GM18951 (cell line): ENCODE results near the gene RALGAPA1.

Experiments used
- POLR2A ChIP-seq: IDR thresholded peaks from 4 replicates; pipeline ENCODE4 v1.6.1; 2011; ENCODE audit warnings: mild to moderate bottlenecking; ENCODE audit not compliant: insufficient read length, insufficient read depth; ENCODE audit errors: extremely low read depth
- in situ Hi-C: fragments of 300-500 bp; cut with MboI; formaldehyde crosslinking; loops from one replicate; pipeline ENCODE4 v1.12.0; 2022; ENCODE audit warnings: low sequenced_read_pairs, mixed read lengths, inconsistent platforms; ENCODE audit not compliant: unreplicated experiment

The RALGAPA1 gene

GRCh38 chr14:35730871-35731270 lies 78.2 kb downstream of the RALGAPA1 start:
- in situ Hi-C loops: no loop called here
- no peak for TF ChIP-seq POLR2A

DNA sequence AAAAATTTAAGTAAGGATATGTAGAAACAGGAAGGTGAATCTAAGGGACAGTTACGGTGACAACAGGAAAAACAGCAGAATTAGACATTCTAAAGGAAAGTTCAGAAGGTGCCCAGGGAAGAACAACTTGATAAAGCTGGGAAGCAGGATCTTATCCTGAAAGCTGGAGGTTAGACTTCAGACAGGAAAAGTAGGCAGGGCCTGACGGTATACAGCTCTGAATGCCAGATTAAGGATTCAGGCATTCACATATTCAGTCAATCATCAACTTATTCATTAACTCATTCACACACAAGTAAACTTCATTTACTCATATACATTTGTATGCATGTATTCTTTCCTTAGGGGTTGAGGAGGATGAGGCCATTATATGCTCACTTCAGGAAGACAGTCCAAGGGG lies 81.3 kb downstream of the RALGAPA1 start:
- in situ Hi-C loops: no loop called here

DNA sequence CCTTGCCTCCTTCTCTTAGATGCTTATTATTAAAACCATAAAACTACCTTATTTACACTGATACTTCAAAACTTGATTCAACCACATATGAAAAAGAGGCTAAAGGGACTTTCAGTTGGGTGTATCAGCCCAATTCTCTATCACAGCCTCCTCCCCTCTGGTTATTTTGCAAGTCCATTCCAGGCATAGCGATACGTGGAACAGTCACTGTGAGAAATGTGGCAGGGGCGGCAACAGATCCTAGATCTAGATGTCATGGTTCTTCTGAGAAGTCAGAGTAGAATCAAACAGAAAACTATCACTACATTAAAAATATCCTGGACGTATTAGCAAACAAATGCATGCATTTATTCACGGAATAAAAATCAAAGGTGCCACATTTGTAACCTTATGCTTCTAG lies 83.2 kb downstream of the RALGAPA1 start:
- no peak for TF ChIP-seq POLR2A
- in situ Hi-C loops: no loop called here

More for the DNA sequence above, 81.3 kb downstream of the RALGAPA1 start:
- TF ChIP-seq POLR2A: no peak

DNA sequence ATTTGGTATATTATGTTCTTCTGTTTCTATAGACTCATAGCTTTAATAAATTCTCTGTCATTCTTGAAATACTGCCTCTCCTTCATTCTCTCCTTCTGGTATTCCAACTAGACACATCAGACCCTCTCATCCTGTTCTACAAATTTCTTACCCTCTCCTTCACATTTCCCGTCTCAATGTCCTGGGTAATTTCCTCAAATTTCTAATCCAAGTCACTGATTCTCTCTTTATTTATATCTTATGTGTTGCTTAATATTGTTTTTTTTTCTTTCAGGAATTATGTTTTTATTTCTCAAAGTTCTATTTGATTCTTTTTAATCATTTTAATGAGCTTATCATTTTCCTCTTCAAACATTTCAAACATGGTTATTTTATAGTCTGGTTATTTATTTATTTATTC lies 94.0 kb downstream of the RALGAPA1 start:
- no peak for TF ChIP-seq POLR2A
- in situ Hi-C loops: no loop called here

- TF ChIP-seq POLR2A: no peak
- in situ Hi-C loops: no loop called here
These were observed 96.6 kb downstream of the RALGAPA1 start for GRCh38 chr14:35712466-35712865.

- in situ Hi-C loops: no loop called here
- TF ChIP-seq POLR2A: no peak
These were observed 101.0 kb downstream of the RALGAPA1 start for GRCh38 chr14:35708062-35708461.

DNA sequence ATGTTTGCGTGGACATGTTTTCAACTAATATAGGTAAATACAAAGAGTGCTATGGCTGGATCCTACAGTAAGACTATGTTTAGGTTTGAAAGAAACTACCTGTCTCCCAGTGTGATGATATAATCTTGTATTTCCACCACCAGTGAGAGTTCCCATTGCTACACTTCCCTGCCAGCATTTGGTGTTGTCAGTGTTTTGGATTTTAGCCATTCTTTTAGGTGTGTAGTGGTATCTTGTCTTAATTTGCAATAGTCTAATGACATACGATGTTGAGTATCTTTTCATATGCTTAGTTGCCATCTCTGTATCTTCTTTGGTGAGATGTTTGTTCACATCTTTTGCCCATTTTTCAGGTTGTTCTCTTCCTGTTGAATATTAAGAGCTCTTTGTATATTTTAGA lies 103.5 kb downstream of the RALGAPA1 start:
- in situ Hi-C loops: no loop called here
- no peak for TF ChIP-seq POLR2A

GRCh38 chr14:35704793-35705493 lies 104.2 kb downstream of the RALGAPA1 start:
- no peak for TF ChIP-seq POLR2A
- in situ Hi-C loops: no loop called here

DNA sequence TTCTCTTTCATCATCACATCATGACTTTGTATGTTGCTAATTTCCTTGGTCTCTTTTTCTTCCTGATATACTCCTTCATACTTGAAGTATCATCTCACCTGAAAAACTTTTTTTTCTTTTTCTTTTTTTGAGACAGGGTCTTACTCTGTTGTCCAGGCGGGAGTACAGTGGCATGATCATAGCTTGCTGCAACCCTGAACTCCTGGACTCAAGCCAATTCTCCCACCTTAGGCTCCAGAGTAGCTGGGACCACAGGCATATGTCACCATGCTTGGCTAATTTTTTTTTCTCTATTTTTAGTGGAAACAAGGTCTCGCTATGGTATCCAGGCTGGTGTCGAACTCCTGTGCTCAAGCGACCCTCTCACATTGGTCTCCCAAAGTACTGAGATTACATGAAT lies 107.6 kb downstream of the RALGAPA1 start:
- no peak for TF ChIP-seq POLR2A
- in situ Hi-C loops: no loop called here

DNA sequence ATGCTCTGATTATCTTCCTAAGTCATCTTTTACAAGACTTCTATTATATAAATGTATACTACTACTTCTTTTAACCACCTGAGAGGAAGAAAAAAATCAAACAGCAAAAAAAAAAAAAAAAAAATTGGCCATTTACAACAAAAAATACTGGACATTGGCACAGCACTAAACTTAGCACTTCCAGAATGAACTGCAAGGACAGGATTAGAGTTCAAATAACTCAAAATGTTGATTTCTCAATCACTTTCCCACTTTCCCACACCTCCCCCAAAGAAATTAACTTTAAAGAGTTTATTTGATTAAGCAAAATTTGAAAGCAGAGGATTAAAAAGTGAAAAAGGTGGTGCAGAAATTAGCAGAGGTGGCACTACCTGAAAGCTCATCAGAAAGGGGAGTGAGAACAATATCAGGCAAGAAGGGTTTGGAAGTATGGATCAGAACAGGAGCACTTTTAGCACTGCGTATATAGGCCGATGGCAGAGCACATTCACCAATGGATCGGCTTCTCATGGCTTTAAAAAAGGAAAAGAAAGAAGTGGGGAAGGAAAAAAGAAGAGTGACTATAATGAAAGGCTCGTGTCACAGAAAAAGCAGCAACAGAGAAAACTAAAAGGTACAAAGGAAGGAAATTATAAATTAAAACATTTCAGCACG lies 109.2 kb downstream of the RALGAPA1 start:
- no peak for TF ChIP-seq POLR2A
- in situ Hi-C loops: no loop called here

DNA sequence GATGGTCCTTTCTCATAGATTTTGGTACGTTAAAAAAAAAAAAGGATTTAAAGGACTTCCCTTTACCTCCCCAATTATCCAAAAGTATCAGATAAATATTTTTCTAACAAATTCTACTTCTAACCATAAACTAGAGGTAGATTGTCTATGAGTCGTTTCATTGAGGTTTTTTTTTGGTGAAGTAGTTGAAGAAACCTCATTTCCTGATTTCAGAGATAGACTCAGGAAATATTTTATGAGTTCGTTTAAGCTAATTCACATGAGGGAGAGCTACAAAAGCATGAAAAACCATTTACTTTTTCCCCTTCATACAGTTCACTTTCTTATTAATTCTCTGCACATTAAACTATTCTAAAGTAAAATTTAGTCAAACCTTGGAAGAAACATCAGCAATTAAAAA lies 112.5 kb downstream of the RALGAPA1 start:
- in situ Hi-C loops: no loop called here
- TF ChIP-seq POLR2A: no peak

- in situ Hi-C loops: no loop called here
- TF ChIP-seq POLR2A: no peak
These were observed 113.0 kb downstream of the RALGAPA1 start for GRCh38 chr14:35696119-35696518.

DNA sequence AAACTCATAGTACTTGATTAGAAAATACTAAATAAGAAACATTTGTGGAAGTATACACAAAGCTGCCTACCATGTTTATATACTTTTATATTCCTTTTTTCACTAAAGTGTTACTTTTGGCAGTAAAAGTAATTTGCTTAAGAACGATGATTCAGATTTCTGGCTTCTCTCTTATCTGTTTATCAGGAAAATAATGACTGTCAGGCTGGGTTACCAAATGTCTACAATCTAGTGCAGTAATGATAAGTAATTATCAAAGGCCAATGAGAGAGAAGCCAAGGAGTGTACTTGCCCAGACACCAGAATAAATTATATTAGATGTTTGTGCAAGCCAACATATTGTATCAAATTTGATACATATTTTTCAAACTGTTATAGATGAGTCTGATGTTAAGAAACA lies 113.4 kb downstream of the RALGAPA1 start:
- in situ Hi-C loops: no loop called here
- TF ChIP-seq POLR2A: no peak

DNA sequence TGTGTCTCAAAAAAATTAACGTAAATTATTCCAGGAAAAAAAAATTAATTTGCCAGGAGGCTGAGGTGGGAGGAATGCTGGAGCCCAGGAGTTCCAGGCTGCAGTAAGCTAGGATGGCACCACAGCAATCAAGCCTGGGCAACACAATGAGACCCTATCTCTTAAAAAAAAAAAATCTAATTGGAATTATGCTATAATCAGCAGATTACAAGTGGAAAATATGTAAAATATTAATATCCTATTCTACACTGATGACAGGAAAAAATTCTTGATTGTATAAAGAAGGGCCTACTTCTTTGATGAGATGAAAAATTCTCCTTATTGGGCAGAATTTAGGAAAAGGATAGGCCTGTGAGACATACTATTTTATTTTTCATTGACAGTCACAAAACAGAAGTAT lies 114.0 kb downstream of the RALGAPA1 start:
- no peak for TF ChIP-seq POLR2A
- in situ Hi-C loops: no loop called here
